ENCODE measurements around the gene DUSP8.
A peak's percentile ranks its signal among the peaks of the same experiment; 100 is the strongest.

DUSP8 gene

GRCh38 chr11:1546536-1547466 lies 25.3 kb downstream of the DUSP8 start:
- no peak overlapping the region for H3K9ac ChIP-seq
- peaks cover 60% of the 10 kb centered on the region for H3K27me3 ChIP-seq
- H3K9me3 ChIP-seq = no peaks in the 10 kb centered on the region
- peak overlapping the region; percentile 79 for H3K4me2 ChIP-seq
- no peaks in the 10 kb centered on the region for H3K36me3 ChIP-seq
- no peak for TF ChIP-seq Cebpa-rat (IDR thresholded peaks at IDR 0.05)
- H3K4me1 ChIP-seq = peaks cover 37% of the 10 kb centered on the region
- H3K27ac ChIP-seq = no peak overlapping the region
- H4K20me1 ChIP-seq = peaks cover 36% of the 10 kb centered on the region; the same call in 1 of the 2 replicates
- peak overlapping the region; percentile 56 for H3K4me3 ChIP-seq

DNA sequence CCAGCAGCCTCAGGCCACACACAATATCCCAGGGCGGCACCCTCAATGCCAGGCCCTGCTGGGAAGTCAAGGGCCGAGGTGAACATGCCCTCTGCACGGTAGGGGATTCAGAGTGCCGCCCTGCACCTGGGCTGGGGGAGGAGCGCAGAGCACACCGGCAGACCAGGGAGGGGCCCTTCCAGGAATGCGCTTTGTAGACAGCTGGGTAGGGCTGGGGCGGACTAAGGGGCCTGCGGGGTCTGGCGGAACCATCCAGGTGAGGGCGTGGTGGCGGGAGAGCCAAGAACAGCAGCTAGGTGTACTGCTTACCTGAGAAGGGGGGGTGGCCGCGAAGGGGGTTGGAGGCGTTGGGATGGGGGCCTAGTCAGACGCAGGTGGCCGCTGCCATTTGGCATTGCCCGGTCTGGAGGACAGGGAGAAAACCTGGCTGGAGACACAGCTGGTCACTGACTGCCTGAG lies 26.0 kb downstream of the DUSP8 start:
- H3K27ac ChIP-seq = no peak overlapping the region
- no peak overlapping the region for H3K9ac ChIP-seq
- H3K4me2 ChIP-seq = peak overlapping the region; percentile 79
- H3K9me3 ChIP-seq = no peaks in the 10 kb centered on the region
- H3K36me3 ChIP-seq = no peaks in the 10 kb centered on the region
- H4K20me1 ChIP-seq = peaks cover 36% of the 10 kb centered on the region; the same call in 1 of the 2 replicates
- no peak overlapping the region for H3K4me3 ChIP-seq
- H3K4me1 ChIP-seq = peaks cover 37% of the 10 kb centered on the region
- H3K27me3 ChIP-seq = peaks cover 60% of the 10 kb centered on the region
- TF ChIP-seq Cebpa-rat (IDR thresholded peaks at IDR 0.05) = no peak

GRCh38 chr11:1545432-1545831 lies 26.6 kb downstream of the DUSP8 start:
- Histone ChIP-seq H3K9me3 (no peaks in the 10 kb centered on the region), H3K9ac (no peak overlapping the region), H3K27me3 (peaks cover 60% of the 10 kb centered on the region), H4K20me1 (peaks cover 36% of the 10 kb centered on the region; the same call in 1 of the 2 replicates), H3K4me2 (peak overlapping the region; percentile 79; the same call in 1 of the 2 replicates), H3K4me3 (no peak overlapping the region), H3K4me1 (peaks cover 37% of the 10 kb centered on the region), H3K36me3 (no peaks in the 10 kb centered on the region), H3K27ac (no peak overlapping the region)
- TF ChIP-seq Cebpa-rat (IDR thresholded peaks at IDR 0.05) = no peak

DNA sequence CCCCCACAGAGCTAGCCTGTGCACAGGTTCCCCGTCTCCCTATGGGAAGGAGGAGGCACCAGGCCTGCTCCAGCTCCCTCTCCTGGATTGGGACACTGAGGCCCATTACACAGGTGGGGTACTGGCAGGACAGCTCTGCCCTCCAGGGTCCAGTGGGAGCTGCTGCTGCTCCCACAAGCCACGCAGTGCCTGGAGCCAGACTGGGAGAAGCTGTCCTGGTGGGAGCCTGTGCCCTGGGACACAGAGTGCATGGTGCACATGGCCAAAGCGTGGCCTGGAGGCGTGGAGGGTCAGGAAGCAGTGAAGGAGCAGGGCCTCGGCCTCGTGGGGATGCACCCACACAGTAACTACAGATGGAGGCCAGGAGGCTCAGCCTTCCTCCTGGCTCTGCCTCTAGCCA lies 27.5 kb downstream of the DUSP8 start:
- Histone ChIP-seq H3K9ac (no peak overlapping the region), H3K36me3 (no peaks in the 10 kb centered on the region), H3K4me1 (peaks cover 37% of the 10 kb centered on the region), H3K4me2 (no peak overlapping the region), H4K20me1 (peaks cover 36% of the 10 kb centered on the region; the same call in 1 of the 2 replicates), H3K27me3 (peaks cover 57% of the 10 kb centered on the region), H3K4me3 (no peak overlapping the region), H3K27ac (no peak overlapping the region), H3K9me3 (no peaks in the 10 kb centered on the region)
- no peak for TF ChIP-seq Cebpa-rat (IDR thresholded peaks at IDR 0.05)

DNA sequence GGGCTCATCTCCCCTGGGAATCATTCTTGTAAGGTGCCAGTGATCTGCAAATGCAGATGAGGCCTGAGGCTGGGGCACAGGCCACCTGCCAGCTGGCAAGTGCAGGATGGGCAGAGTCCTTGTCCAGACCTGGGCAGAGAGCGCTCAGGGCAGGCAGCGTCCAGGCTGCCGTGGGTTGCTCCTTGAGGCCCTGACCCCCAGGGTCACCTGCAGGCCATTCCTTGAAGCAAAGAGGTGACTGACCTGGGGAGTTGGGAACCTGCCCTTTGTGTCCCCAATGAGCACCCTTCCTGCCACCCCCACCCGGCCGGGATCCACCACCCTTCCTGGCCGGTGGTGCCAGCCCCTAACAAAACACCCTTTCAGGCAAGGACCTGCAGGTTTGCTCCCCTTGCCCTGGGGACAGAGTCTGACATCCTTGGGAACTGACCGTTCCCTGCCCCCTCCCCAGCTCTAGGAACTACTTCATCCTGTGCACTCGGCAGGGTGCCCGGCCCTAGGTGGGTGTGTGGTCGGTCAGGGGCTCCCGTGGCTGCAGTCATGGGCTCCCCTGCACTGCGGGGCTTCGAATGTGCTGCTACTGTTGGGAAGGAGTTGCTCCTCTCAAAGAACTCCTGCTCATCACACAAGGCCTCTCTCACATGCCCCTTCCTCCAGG lies 28.3 kb downstream of the DUSP8 start:
- no peak overlapping the region for H3K9ac ChIP-seq
- H3K4me2 ChIP-seq = no peak overlapping the region
- TF ChIP-seq Cebpa-rat (IDR thresholded peaks at IDR 0.05) = no peak

DNA sequence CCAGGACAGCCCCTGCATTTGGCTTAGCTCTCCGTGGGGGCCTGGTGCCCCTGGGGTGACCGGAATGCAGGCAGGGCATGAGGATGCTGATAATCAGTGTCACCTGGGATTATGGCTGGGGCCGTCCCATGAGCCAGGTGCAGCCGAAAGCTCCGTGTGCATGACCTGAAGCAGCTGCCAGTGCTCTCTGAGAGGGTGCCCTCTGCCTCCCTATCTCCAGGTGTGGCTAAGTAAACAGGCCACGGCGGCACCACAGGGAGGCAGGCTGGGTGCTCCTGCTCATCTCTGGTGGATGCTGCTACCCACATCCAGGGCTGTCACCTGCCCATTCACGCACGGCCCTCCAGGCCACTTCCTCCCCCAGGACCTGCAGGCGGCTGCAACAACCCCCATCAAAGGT lies 29.8 kb downstream of the DUSP8 start:
- peaks cover 36% of the 10 kb centered on the region for H4K20me1 ChIP-seq
- H3K27me3 ChIP-seq = peaks cover 52% of the 10 kb centered on the region
- H3K36me3 ChIP-seq = no peaks in the 10 kb centered on the region
- H3K4me2 ChIP-seq = no peak overlapping the region
- H3K4me3 ChIP-seq = no peak overlapping the region
- peaks cover 19% of the 10 kb centered on the region for H3K4me1 ChIP-seq
- H3K9ac ChIP-seq = no peak overlapping the region
- H3K27ac ChIP-seq = no peak overlapping the region
- no peak for TF ChIP-seq Cebpa-rat (IDR thresholded peaks at IDR 0.05)
- H3K9me3 ChIP-seq = 0 out of 2 replicates have a peak, but pooled peaks cover 5% of the 10 kb centered on the region

More for the DNA sequence above, 28.3 kb downstream of the DUSP8 start:
- Histone ChIP-seq H3K4me3 (no peak overlapping the region), H3K27me3 (peaks cover 55% of the 10 kb centered on the region), H3K27ac (no peak overlapping the region), H3K36me3 (no peaks in the 10 kb centered on the region), H4K20me1 (peaks cover 36% of the 10 kb centered on the region; the same call in 1 of the 2 replicates), H3K9me3 (no peaks in the 10 kb centered on the region), H3K4me1 (peaks cover 32% of the 10 kb centered on the region)

DNA sequence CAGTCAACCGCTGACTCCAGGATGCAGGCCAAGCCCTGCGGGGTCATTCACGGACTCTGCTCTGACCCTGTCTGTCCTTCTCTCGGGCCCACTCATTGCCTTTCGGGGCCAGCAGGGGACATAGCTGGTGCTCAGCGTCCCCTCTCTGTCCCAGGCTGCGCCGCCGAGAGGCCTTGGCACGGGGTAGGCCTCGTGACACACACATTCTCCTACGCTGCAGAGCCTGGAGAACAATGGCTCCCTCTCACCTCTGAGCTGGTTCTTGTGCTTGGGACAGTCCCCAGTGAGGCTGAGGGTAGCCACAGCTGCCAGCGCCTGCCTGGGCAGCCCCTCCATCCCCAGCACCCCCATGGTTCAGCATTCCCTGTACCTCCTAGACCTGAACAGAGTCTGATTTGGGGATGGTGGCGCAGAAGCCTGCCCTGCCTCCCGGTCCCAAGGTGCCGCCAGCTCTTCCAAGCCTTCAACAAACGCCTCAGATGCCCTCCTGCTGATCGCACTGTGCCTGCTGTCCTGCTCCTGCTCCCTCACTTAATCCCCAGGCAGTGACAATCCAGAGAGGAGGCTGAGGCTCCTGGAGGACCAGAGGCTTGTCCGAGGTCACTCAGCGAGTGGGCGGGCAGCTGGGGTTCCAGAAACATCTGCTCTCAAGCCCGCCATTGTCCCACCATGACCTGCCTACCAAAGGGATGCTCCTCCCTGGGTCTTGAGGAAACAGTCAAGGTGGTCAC lies 30.4 kb downstream of the DUSP8 start:
- no peak overlapping the region for H3K9ac ChIP-seq
- peaks cover 46% of the 10 kb centered on the region for H3K27me3 ChIP-seq
- TF ChIP-seq Cebpa-rat (IDR thresholded peaks at IDR 0.05) = no peak
- H3K27ac ChIP-seq = no peak overlapping the region
- no peak overlapping the region for H3K4me3 ChIP-seq
- H3K9me3 ChIP-seq = 0 out of 2 replicates have a peak, but pooled peaks cover 5% of the 10 kb centered on the region
- 0 out of 2 replicates have a peak, but pooled peaks cover 4% of the 10 kb centered on the region for H3K36me3 ChIP-seq
- H3K4me1 ChIP-seq = peaks cover 13% of the 10 kb centered on the region
- H3K4me2 ChIP-seq = no peak overlapping the region
- H4K20me1 ChIP-seq = peaks cover 36% of the 10 kb centered on the region

GRCh38 chr11:1540074-1540473 lies 32.0 kb downstream of the DUSP8 start:
- Histone ChIP-seq H3K4me3 (no peak overlapping the region), H3K9me3 (0 out of 2 replicates have a peak, but pooled peaks cover 5% of the 10 kb centered on the region), H3K9ac (no peak overlapping the region), H3K27ac (no peak overlapping the region), H3K27me3 (peaks cover 30% of the 10 kb centered on the region), H3K4me1 (no peaks in the 10 kb centered on the region), H4K20me1 (peaks cover 38% of the 10 kb centered on the region), H3K36me3 (peaks cover 17% of the 10 kb centered on the region), H3K4me2 (no peak overlapping the region)
- no peak for TF ChIP-seq Cebpa-rat (IDR thresholded peaks at IDR 0.05)

DNA sequence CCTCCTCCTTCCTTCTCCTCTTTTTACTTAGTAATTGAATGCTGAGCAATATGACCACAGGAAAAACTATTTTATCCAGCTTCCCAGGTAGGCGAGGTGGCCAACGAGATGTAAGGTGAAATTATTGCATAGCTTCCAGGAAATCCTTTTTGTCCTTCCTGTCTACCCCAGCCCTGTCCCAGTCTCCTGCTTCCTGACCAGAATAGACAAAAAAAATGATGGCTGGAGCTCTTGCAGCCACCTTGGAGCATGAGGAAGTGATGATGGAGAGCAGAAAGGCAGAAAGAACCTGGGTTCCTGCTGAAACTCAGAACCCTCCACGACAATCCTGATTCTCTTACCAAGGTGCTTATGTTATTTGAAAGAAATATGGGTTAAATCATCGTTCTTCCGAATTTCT lies 33.9 kb downstream of the DUSP8 start:
- Histone ChIP-seq H3K4me1 (no peaks in the 10 kb centered on the region), H3K4me2 (no peak overlapping the region), H3K9ac (no peak overlapping the region), H3K9me3 (0 out of 2 replicates have a peak, but pooled peaks cover 5% of the 10 kb centered on the region), H4K20me1 (peaks cover 45% of the 10 kb centered on the region), H3K36me3 (peaks cover 31% of the 10 kb centered on the region), H3K4me3 (no peak overlapping the region), H3K27me3 (peaks cover 21% of the 10 kb centered on the region), H3K27ac (no peak overlapping the region)
- no peak for TF ChIP-seq Cebpa-rat (IDR thresholded peaks at IDR 0.05)
